Hepatocyte (in vitro differentiated cells): ENCODE results near the gene RNF152.

ENCODE experiments used
- CTCF ChIP-seq: fragments of 200-600 bp; sonication (generic); IDR thresholded peaks from 2 replicates; pipeline ENCODE4 v1.5.1; 2016; ENCODE audit warnings: antibody characterized with exemption, mild to moderate bottlenecking; ENCODE audit not compliant: poor library complexity
- EZH2 ChIP-seq: fragments of 200-600 bp; sonication (generic); IDR thresholded peaks from 2 replicates; pipeline ENCODE4 v1.6.1; 2016; ENCODE audit warnings: antibody characterized with exemption, mild to moderate bottlenecking, borderline replicate concordance
- EZH2phosphoT487 ChIP-seq: fragments of 200-600 bp; sonication (generic); IDR thresholded peaks from one replicate; pipeline ENCODE4 v1.6.1; 2018; ENCODE audit warnings: antibody characterized with exemption, mild to moderate bottlenecking, low read depth, moderate library complexity; ENCODE audit not compliant: unreplicated experiment, severe bottlenecking

GRCh38 chr18:61841706-61842105 is 51.1 kb downstream of the RNF152 start:
- no peak for TF ChIP-seq CTCF
- TF ChIP-seq EZH2: no peak
- TF ChIP-seq EZH2phosphoT487: no peak
